HG03575 (cell line): ENCODE data around the gene WDR47.
"Not testable (repeated sequence)": the region's sequence is repeated elsewhere in the genome, so short reads cannot be mapped to it uniquely, and the experiment has no call there.

Experiments
- ATAC-seq: cut with Tn5 transposase; IDR thresholded peaks from one replicate; pipeline ENCODE4 v1.9.1; 2021; ENCODE audit not compliant: unreplicated experiment, insufficient number of reproducible peaks, low FRiP score; ENCODE audit errors: extremely low read depth

WDR47 gene

DNA sequence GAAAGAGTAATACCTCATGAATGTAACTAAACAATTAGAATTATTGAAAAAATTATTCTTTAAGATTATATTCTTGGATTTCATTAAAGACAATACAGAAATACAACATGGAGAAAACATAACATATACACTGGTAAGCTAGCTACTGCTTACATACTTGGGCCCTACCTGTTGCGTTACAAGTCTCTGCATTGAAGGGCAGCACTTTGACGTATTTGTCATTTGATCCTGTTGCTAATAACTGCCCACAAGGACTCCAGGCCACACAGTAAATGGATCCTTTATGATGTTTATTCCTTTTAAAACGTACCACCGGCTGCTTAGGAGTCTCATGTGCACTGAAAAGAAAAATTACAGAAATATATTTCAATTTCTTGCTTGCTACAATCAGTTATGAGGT is 58.8 kb downstream of the WDR47 start:
- no peak for ATAC-seq

DNA sequence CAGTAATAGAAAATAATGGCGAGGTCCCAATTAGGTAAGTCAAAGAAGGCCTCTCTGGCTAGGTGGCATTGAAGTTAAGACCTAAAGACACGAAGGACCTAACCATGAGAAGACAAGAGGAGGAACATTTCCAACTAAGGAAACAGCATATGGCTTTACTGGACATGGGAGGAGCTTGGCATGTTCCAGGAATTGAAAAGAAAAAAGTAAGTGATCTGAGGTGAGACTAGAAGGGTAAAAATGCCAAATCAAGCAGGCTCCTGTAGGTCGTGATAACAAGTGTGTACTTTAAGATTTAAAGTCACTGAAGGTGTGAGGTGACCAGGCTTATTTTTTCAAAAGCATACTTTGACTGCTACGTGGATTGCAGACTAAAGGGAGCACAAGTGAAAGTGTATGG is 65.2 kb downstream of the WDR47 start:
- ATAC-seq: no peak

GRCh38 chr1:108972951-108973350 is 69.0 kb downstream of the WDR47 start:
- ATAC-seq: no peak

GRCh38 chr1:108969346-108969745 is 72.6 kb downstream of the WDR47 start:
- ATAC-seq: no peak

GRCh38 chr1:108963052-108963686 is 78.7 kb downstream of the WDR47 start, which contains the start of gene CLCC1:
TSS of gene CLCC1 (minus strand) at chr1:108963484. CDS start at chr1:108950437, 13,047 bp downstream.
- no peak for ATAC-seq

- no peak for ATAC-seq
These were observed 79.2 kb downstream of the WDR47 start for GRCh38 chr1:108962681-108963051.

- ATAC-seq: no peak
These were observed 80.0 kb downstream of the WDR47 start for GRCh38 chr1:108961752-108962486.

DNA sequence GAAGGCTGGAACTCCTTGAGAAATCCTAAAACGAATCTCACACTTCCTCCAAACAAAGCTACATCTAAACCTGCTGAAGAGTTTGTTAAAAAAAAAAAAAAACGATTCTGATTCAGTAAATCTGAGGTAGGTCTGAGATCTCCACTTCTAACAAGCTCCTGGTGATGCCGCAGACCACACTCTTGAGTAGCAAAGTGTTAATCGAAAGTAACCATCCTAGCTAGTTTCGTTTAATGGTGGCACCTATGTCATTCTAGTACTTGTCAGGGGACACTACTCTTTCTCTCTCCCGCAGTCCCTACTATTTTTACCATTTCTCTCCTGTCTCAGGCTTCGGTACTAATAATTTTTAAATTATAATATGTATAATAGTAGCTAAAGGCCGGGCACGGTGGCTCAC is 80.7 kb downstream of the WDR47 start:
- ATAC-seq: no peak

GRCh38 chr1:108960719-108961118 is 81.2 kb downstream of the WDR47 start:
- ATAC-seq: no peak

DNA sequence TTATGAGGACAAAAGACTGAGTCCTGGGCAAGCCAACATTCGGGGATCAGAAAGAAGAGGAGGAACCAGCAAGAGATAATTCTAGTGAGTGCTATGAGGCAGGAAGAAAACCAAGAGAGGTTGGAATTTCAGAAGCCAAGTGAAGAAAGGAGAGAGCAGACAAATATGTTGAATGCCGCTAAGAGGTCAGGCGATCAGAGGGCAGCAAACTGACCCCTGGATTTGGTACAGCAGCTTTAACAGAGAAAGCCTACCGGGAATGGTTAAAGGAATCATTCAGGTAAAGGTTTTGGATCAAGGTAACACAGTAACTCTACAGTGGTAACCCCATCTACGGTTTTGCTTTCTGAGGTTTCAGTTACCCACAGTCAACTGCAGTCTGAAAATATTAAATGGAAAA is 84.0 kb downstream of the WDR47 start:
- no peak for ATAC-seq

- ATAC-seq: no peak
These were observed 86.0 kb downstream of the WDR47 start for GRCh38 chr1:108955881-108956280.

DNA sequence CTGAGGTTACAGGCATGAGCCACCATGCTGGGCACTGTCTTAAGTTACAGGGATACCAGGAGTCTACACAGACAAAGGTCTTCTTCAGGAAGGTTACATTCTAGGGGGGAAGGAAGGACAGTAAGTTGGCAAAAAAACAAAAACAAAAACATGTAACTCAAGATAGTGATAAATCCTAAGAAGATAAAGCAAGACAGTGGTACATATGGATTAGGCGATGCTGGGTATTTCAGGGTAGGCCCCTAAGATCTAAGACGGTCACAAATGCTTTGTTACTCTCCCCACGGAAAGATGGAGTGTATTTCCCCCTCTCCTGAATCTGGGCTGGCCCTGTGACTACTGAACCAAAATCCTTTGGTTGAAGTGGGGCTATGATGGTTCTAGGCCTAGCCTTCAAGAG is 86.8 kb downstream of the WDR47 start:
- ATAC-seq: no peak

DNA sequence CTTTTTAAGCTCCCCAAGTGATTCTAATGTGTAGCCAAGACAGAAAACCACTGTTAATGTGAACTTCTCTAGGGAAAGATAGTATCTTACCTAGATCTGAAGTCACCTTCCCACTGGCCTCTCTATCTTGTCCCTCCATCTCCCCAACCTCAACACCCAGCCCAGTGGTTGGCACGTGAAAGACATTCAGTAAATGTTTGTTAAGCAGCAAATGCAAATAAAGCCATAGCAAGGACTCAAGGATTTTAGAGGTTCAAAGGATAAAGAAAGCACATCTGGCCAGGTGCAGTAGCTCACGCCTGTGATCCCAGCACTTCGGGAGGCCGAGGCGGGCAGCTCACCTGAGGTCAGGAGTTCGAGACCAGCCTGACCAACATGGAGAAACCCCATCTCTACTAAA is 88.5 kb downstream of the WDR47 start:
- no peak for ATAC-seq

DNA sequence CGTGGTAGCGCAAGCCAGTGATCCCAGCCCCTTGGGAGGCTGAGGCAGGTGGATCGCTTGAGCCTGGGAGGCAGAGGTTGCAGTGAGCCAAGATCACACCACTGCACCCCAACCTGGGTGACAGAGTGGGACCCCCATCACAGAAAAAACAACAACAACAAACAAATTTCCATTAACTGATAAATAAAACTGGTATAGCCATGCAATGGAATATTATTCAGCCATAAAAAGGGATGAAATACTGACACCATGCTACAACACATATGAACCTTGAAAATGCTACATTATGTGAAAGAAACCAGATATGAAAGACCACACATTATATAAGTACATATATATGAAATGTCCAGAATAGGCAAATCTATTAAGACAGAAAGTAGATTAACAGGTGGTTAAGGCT is 90.7 kb downstream of the WDR47 start:
- no peak for ATAC-seq

- ATAC-seq: no peak
These were observed 92.9 kb downstream of the WDR47 start for GRCh38 chr1:108949044-108949443.

DNA sequence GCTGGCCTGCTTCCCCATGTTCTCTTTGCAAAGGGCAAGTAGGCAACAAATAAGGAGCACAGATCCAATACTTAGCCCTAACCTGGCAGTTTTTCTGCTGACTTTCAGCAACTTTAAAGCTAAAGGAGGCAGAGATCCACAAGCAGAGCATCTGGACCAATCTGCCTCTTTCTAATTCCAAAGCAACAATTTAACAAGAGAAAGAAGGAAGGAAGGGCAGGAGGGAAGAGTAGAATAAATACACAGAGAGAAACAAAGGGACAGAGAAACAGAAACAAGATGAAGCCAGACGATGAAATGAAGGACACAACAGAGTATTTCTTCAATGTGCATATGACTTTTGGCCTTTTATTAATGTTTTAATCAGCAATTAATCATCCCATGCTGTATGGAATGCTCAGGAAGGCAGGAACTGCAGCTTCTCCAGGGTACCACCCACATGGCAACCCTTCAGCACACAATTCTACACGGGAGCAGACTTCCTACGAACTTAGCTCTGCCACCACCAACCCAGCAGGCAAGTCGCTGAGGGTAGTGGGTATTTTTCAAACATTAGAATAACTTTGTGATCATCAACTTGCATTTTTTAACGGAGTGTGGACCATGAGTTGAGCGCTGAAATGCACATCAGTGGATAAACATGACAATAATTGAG is 93.9 kb downstream of the WDR47 start:
- no peak for ATAC-seq

DNA sequence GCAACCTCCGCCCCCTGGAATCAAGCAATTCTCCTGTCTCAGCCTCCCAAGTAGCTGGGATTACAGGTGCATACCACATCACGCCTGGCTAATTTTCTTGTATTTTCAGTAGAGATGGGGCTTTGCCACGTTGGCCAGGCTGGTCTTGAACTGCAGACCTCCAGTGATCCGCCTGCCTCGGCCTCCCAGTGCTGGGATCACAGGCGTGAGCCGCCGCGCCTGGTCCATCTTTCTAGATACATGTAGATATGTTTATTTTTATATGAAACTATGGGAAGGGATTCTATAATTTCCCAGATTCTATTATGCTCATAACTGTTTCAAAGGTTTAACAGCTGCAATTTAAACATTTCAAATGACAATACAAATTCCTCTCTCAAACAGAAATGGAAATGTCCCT is 105.7 kb downstream of the WDR47 start:
- no peak for ATAC-seq

DNA sequence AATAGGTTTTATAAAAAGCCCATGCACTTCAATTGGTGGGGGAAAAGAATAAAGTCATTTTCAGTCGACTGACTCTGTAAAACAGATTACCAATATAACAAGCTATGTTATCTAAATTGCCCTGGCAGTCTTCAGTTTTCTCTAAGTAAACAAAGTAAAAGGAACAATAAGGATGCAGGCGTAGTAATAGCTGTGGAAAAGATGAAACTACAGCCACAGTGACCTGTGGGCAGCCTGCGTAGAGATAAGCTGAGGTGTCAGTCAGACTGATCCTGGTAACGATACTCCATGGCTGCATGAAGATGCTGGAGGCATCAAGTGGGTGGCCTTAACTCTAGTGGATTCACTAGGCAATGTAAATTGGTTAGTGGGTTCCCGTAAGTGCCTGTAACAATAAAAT is 108.0 kb downstream of the WDR47 start:
- ATAC-seq: no peak

DNA sequence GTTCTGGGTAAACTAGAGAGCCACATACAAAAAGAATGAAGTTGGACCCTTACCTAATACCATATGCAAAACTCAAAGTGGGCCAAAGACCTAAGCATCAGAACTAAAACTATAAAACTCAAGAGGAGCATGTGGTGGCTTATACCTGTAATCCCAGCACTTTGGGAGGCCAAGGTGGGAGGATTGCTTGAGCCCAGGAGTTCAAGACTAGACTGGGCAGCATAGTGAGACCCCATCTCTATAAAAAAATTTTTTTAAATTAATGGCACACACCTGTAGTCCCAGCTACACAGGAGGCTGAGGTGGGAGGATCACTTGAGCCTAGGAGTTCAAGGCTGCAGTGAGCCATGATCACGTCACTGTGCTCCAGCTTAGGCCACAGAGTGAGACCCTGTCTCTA is 114.3 kb downstream of the WDR47 start:
- not testable (repeated sequence) for ATAC-seq

GRCh38 chr1:108925920-108926319 is 116.0 kb downstream of the WDR47 start:
- ATAC-seq: no peak
